HEK293 (cell line): ENCODE measurements around the gene PMP22.

Experiments used
- CTCF ChIA-PET: fragments of 350-600 bp; formaldehyde crosslinking; extraction: SDS; loops from one replicate; lab custom pipeline; 2021; ENCODE audit warnings: antibody characterized with exemption; lab: Yijun Ruan, JAX
- POLR2A ChIA-PET: fragments of 300-600 bp; formaldehyde crosslinking; extraction: SDS; loops from one replicate; lab custom pipeline; 2020; ENCODE audit warnings: antibody characterized with exemption, inconsistent platforms; lab: Yijun Ruan, JAX
- H3K27ac ChIP-seq: fragments of 200-500 bp; sonication (Bioruptor generic); 2 replicates; pipeline ENCODE4 v1.5.1; 2014; ENCODE audit warnings: low read depth, low read length, control low read depth, inconsistent platforms; ENCODE audit errors: extremely low read depth
- H3K36me3 ChIP-seq, 2 experiments: fragments of 200-500 bp in 1 of 2; sonication (Bioruptor generic) in 1 of 2; 1 replicate in 1 of 2; 2 replicates in 1 of 2; pipeline ENCODE4 v1.5.1; 2014 to 2017; ENCODE audit warnings: inconsistent platforms in 2 of 2, low read length in 2 of 2; ENCODE audit not compliant: control insufficient read depth in 2 of 2, insufficient read depth in 1 of 2
- H3K4me1 ChIP-seq: fragments of 200-500 bp; sonication (Bioruptor generic); 2 replicates; pipeline ENCODE4 v1.5.1; 2014; ENCODE audit warnings: mild to moderate bottlenecking, low read length, inconsistent platforms; ENCODE audit not compliant: control insufficient read depth, insufficient read depth
- H3K4me3 ChIP-seq: 2 replicates; pipeline ENCODE4 v1.5.1; 2011; ENCODE audit warnings: low read depth, mild to moderate bottlenecking, control low read depth, low read length, moderate library complexity
- H3K9me3 ChIP-seq: fragments of 200-500 bp; sonication (Bioruptor generic); 2 replicates; pipeline ENCODE4 v1.5.1; 2014; ENCODE audit warnings: low read depth, low read length, inconsistent platforms; ENCODE audit not compliant: control insufficient read depth, insufficient read depth
- AEBP2 ChIP-seq: fragments of 450-650 bp; formaldehyde crosslinking; IDR thresholded peaks from 2 replicates; pipeline ENCODE4 v1.5.1; 2016; ENCODE audit warnings: missing biosample characterization, missing genetic modification characterization, borderline replicate concordance
- ATF2 ChIP-seq: fragments of 450-650 bp; formaldehyde crosslinking; IDR thresholded peaks from 2 replicates; pipeline ENCODE4 v1.5.1; 2016; ENCODE audit warnings: missing biosample characterization, missing genetic modification characterization, low read depth
- RBAK ChIP-seq: fragments of 450-650 bp; formaldehyde crosslinking; IDR thresholded peaks from 2 replicates; pipeline ENCODE4 v1.5.1; 2016; ENCODE audit warnings: missing biosample characterization, missing genetic modification characterization
- ZBTB8A ChIP-seq: fragments of 450-650 bp; formaldehyde crosslinking; IDR thresholded peaks from 2 replicates; pipeline ENCODE4 v1.5.1; 2016; ENCODE audit warnings: missing biosample characterization, missing genetic modification characterization
- ZFHX2 ChIP-seq: fragments of 450-650 bp; formaldehyde crosslinking; conservative IDR thresholded peaks from 2 replicates; pipeline ENCODE4 v1.5.1; 2016; ENCODE audit warnings: missing biosample characterization, missing genetic modification characterization
- ZNF280D ChIP-seq: fragments of 450-650 bp; formaldehyde crosslinking; IDR thresholded peaks from 2 replicates; pipeline ENCODE4 v1.5.1; 2016; ENCODE audit warnings: missing biosample characterization, missing genetic modification characterization
- ZNF514 ChIP-seq: fragments of 450-650 bp; formaldehyde crosslinking; IDR thresholded peaks from 2 replicates; pipeline ENCODE4 v1.5.1; 2016; ENCODE audit warnings: missing biosample characterization, missing genetic modification characterization
- ZNF548 ChIP-seq: fragments of 450-650 bp; formaldehyde crosslinking; IDR thresholded peaks from 2 replicates; pipeline ENCODE4 v1.5.1; 2016; ENCODE audit warnings: missing biosample characterization, missing genetic modification characterization
- ZNF596 ChIP-seq: fragments of 450-650 bp; IDR thresholded peaks from 2 replicates; pipeline ENCODE4 v1.5.0; 2018; ENCODE audit warnings: missing biosample characterization, mild to moderate bottlenecking, missing genetic modification characterization, moderate library complexity
- ZNF610 ChIP-seq: fragments of 450-650 bp; formaldehyde crosslinking; IDR thresholded peaks from 2 replicates; pipeline ENCODE4 v1.5.1; 2016; ENCODE audit warnings: missing biosample characterization, missing genetic modification characterization, borderline replicate concordance
- ZNF677 ChIP-seq: fragments of 450-650 bp; IDR thresholded peaks from 2 replicates; pipeline ENCODE4 v1.5.0; 2018; ENCODE audit warnings: missing biosample characterization, mild to moderate bottlenecking, missing genetic modification characterization, moderate library complexity
- ZNF707 ChIP-seq: fragments of 450-650 bp; formaldehyde crosslinking; IDR thresholded peaks from 2 replicates; pipeline ENCODE4 v1.5.1; 2016; ENCODE audit warnings: missing biosample characterization, missing genetic modification characterization
- ZNF747 ChIP-seq: fragments of 450-650 bp; formaldehyde crosslinking; IDR thresholded peaks from 2 replicates; pipeline ENCODE4 v1.5.1; 2016; ENCODE audit warnings: missing biosample characterization, missing genetic modification characterization
- TF ChIP-seq, protein P1 (sequence below): fragments of 450-650 bp; formaldehyde crosslinking; IDR thresholded peaks from 2 replicates; pipeline ENCODE4 v1.5.1; 2016; ENCODE audit warnings: missing biosample characterization, missing genetic modification characterization

Gene PMP22

GRCh38 chr17:15236281-15237105 is 28.6 kb downstream of the PMP22 start:
- Histone ChIP-seq H3K4me1 (peaks cover 6% of the 10 kb centered on the region; the same call in 1 of the 2 replicates), H3K9me3 (no peaks in the 10 kb centered on the region), H3K36me3 (peaks cover 0 to 17% of the 10 kb centered on the region in 2 experiments; a peak in 1 of 3 replicates), H3K27ac (no peak overlapping the region), H3K4me3 (no peak overlapping the region)
- POLR2A ChIA-PET, result no interaction called here
- no peak for TF ChIP-seq ZNF596 (tag by site-specific recombination)
- no peak for TF ChIP-seq ZNF548
- TF ChIP-seq ZNF677 (tag by site-specific recombination), result no peak
- TF ChIP-seq, protein P1, sequence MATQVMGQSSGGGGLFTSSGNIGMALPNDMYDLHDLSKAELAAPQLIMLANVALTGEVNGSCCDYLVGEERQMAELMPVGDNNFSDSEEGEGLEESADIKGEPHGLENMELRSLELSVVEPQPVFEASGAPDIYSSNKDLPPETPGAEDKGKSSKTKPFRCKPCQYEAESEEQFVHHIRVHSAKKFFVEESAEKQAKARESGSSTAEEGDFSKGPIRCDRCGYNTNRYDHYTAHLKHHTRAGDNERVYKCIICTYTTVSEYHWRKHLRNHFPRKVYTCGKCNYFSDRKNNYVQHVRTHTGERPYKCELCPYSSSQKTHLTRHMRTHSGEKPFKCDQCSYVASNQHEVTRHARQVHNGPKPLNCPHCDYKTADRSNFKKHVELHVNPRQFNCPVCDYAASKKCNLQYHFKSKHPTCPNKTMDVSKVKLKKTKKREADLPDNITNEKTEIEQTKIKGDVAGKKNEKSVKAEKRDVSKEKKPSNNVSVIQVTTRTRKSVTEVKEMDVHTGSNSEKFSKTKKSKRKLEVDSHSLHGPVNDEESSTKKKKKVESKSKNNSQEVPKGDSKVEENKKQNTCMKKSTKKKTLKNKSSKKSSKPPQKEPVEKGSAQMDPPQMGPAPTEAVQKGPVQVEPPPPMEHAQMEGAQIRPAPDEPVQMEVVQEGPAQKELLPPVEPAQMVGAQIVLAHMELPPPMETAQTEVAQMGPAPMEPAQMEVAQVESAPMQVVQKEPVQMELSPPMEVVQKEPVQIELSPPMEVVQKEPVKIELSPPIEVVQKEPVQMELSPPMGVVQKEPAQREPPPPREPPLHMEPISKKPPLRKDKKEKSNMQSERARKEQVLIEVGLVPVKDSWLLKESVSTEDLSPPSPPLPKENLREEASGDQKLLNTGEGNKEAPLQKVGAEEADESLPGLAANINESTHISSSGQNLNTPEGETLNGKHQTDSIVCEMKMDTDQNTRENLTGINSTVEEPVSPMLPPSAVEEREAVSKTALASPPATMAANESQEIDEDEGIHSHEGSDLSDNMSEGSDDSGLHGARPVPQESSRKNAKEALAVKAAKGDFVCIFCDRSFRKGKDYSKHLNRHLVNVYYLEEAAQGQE (tag by site-specific recombination), result no peak
- CTCF ChIA-PET, result interaction anchor here (0.5 to 2.5 kb wide), 9 partner anchors 12 to 1928 kb away, joined by 3 to 12 read pairs (median 3); no protein-coding TSS in a partner anchor

- H3K36me3 ChIP-seq, result peaks cover 0 to 27% of the 10 kb centered on the region in 2 experiments; a peak in 1 of 3 replicates
- TF ChIP-seq ZBTB8A (no peak), ZNF280D (tag by site-specific recombination) (no peak), ZNF514 (tag by site-specific recombination) (no peak), AEBP2 (tag by site-specific recombination) (no peak), ZNF707 (tag by site-specific recombination) (no peak), ZNF747 (tag by site-specific recombination) (no peak), ZFHX2 (tag by site-specific recombination) (no peak), ATF2 (no peak), ZNF610 (no peak), RBAK (tag by site-specific recombination) (no peak)
- H3K4me1 ChIP-seq, result no peaks in the 10 kb centered on the region
- no peak overlapping the region for H3K27ac ChIP-seq
- H3K4me3 ChIP-seq, result no peak overlapping the region
- H3K9me3 ChIP-seq, result no peaks in the 10 kb centered on the region
- ChIA-PET POLR2A (no interaction called here), CTCF (interaction anchor here (0.7 to 1.9 kb wide), 5 partner anchors 8 to 269 kb away, joined by 3 to 8 read pairs (median 3); no protein-coding TSS in a partner anchor)
These were observed 31.2 kb downstream of the PMP22 start for GRCh38 chr17:15233971-15234370.
